ENCODE data around the gene SORBS2. TPM values are rescaled to one million over a fixed set of nuclear protein-coding genes. Genes with fewer than 3 reads are reported as not detected.

SORBS2 gene
- total and polyA plus RNA-seq, 2 of the 8 experiments (the other 6 are each of a cell fraction or from before 2014, with no cell fraction given) = 73.0 to 87.1 TPM

DNA sequence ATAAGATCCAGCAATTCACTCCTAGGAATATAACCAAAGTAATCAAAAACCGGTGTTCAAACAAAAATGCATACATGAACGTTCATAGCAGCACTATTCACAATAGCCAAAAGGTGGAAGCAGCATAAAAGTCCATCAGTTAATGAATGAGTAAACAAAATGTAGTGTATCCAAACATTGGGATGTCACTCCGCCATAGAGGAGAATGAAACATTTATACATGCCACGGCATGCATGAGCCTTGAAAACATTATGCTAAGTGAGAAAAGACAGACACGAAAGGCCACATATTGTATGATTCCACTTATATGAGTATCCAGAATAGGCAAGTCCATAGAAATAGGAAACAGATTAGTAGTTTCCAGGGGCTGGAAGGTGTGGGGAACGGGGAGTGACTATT is 265.7 kb downstream of the SORBS2 start (continued):
- TF ChIP-seq ZNF274 (IDR thresholded peaks at IDR 0.05; ENCODE audit: borderline replicate concordance, extremely low read depth, low read length) (no peak), SIX5 (IDR thresholded peaks at IDR 0.05; ENCODE audit: low read depth, low read length) (no peak), MAFK (IDR thresholded peaks at IDR 0.05; ENCODE audit: low read depth, low read length) (no peak), KDM5A (IDR thresholded peaks at IDR 0.05; ENCODE audit: low read length) (no peak), ASH2L (IDR thresholded peaks at IDR 0.05; ENCODE audit: low read length) (no peak)
- TF ChIP-seq, protein P1, sequence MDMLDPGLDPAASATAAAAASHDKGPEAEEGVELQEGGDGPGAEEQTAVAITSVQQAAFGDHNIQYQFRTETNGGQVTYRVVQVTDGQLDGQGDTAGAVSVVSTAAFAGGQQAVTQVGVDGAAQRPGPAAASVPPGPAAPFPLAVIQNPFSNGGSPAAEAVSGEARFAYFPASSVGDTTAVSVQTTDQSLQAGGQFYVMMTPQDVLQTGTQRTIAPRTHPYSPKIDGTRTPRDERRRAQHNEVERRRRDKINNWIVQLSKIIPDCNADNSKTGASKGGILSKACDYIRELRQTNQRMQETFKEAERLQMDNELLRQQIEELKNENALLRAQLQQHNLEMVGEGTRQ (IDR thresholded peaks at IDR 0.05; ENCODE audit: low read length) = no peak
- TF ChIP-seq, protein P2, sequence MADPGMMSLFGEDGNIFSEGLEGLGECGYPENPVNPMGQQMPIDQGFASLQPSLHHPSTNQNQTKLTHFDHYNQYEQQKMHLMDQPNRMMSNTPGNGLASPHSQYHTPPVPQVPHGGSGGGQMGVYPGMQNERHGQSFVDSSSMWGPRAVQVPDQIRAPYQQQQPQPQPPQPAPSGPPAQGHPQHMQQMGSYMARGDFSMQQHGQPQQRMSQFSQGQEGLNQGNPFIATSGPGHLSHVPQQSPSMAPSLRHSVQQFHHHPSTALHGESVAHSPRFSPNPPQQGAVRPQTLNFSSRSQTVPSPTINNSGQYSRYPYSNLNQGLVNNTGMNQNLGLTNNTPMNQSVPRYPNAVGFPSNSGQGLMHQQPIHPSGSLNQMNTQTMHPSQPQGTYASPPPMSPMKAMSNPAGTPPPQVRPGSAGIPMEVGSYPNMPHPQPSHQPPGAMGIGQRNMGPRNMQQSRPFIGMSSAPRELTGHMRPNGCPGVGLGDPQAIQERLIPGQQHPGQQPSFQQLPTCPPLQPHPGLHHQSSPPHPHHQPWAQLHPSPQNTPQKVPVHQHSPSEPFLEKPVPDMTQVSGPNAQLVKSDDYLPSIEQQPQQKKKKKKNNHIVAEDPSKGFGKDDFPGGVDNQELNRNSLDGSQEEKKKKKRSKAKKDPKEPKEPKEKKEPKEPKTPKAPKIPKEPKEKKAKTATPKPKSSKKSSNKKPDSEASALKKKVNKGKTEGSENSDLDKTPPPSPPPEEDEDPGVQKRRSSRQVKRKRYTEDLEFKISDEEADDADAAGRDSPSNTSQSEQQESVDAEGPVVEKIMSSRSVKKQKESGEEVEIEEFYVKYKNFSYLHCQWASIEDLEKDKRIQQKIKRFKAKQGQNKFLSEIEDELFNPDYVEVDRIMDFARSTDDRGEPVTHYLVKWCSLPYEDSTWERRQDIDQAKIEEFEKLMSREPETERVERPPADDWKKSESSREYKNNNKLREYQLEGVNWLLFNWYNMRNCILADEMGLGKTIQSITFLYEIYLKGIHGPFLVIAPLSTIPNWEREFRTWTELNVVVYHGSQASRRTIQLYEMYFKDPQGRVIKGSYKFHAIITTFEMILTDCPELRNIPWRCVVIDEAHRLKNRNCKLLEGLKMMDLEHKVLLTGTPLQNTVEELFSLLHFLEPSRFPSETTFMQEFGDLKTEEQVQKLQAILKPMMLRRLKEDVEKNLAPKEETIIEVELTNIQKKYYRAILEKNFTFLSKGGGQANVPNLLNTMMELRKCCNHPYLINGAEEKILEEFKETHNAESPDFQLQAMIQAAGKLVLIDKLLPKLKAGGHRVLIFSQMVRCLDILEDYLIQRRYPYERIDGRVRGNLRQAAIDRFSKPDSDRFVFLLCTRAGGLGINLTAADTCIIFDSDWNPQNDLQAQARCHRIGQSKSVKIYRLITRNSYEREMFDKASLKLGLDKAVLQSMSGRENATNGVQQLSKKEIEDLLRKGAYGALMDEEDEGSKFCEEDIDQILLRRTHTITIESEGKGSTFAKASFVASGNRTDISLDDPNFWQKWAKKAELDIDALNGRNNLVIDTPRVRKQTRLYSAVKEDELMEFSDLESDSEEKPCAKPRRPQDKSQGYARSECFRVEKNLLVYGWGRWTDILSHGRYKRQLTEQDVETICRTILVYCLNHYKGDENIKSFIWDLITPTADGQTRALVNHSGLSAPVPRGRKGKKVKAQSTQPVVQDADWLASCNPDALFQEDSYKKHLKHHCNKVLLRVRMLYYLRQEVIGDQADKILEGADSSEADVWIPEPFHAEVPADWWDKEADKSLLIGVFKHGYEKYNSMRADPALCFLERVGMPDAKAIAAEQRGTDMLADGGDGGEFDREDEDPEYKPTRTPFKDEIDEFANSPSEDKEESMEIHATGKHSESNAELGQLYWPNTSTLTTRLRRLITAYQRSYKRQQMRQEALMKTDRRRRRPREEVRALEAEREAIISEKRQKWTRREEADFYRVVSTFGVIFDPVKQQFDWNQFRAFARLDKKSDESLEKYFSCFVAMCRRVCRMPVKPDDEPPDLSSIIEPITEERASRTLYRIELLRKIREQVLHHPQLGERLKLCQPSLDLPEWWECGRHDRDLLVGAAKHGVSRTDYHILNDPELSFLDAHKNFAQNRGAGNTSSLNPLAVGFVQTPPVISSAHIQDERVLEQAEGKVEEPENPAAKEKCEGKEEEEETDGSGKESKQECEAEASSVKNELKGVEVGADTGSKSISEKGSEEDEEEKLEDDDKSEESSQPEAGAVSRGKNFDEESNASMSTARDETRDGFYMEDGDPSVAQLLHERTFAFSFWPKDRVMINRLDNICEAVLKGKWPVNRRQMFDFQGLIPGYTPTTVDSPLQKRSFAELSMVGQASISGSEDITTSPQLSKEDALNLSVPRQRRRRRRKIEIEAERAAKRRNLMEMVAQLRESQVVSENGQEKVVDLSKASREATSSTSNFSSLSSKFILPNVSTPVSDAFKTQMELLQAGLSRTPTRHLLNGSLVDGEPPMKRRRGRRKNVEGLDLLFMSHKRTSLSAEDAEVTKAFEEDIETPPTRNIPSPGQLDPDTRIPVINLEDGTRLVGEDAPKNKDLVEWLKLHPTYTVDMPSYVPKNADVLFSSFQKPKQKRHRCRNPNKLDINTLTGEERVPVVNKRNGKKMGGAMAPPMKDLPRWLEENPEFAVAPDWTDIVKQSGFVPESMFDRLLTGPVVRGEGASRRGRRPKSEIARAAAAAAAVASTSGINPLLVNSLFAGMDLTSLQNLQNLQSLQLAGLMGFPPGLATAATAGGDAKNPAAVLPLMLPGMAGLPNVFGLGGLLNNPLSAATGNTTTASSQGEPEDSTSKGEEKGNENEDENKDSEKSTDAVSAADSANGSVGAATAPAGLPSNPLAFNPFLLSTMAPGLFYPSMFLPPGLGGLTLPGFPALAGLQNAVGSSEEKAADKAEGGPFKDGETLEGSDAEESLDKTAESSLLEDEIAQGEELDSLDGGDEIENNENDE (IDR thresholded peaks at IDR 0.05; ENCODE audit: insufficient replicate concordance, low read length) = no peak
